Kidney (tissue), 14 donors: ENCODE data around the gene SDK1. TPM values are rescaled to one million over a fixed set of nuclear protein-coding genes. Genes with fewer than 3 reads are reported as not detected.

ENCODE experiments used
- DNase-seq, 5 donors: peaks; one replicate each; pipeline ENCODE4 v3.0.0-alpha.2; 2013 to 2020
- FAIRE-seq: peaks from 2 replicates; lab custom pipeline; 2012; peaks lifted over from hg19 to GRCh38; lab: Jason Lieb, UNC
- H3K27ac ChIP-seq, 2 donors: one replicate each; pipeline ENCODE4 v1.7.0; 2013; ENCODE audit warnings: low read depth in 2 of 2, low read length in 2 of 2, inconsistent platforms in 1 of 2
- H3K27me3 ChIP-seq: one replicate; pipeline ENCODE4 v1.7.1; 2013; ENCODE audit warnings: low read length, inconsistent platforms; ENCODE audit not compliant: control insufficient read depth, insufficient read depth
- H3K36me3 ChIP-seq, 3 donors: one replicate each; pipeline versions ENCODE4 v1.7.0 to v1.7.1; 2013; ENCODE audit warnings: low read length in 3 of 3, control low read depth in 1 of 3, inconsistent platforms in 1 of 3; ENCODE audit not compliant: insufficient read depth in 3 of 3, control insufficient read depth in 2 of 3
- H3K4me1 ChIP-seq, 3 donors: one replicate each; pipeline versions ENCODE4 v1.7.0 to v1.7.1; 2013; ENCODE audit warnings: low read length in 3 of 3, inconsistent platforms in 1 of 3, low read depth in 1 of 3; ENCODE audit not compliant: control insufficient read depth in 2 of 3, insufficient read depth in 2 of 3
- H3K4me3 ChIP-seq, 3 donors: one replicate each; pipeline versions ENCODE4 v1.7.0 to v1.8.1; 2013; ENCODE audit warnings: low read length in 3 of 3, control low read depth in 1 of 3, inconsistent platforms in 1 of 3
- H3K9ac ChIP-seq, 3 donors: one replicate each; pipeline versions ENCODE4 v1.7.0 to v1.7.1; 2013; ENCODE audit warnings: low read length in 3 of 3, control low read depth in 1 of 3, inconsistent platforms in 1 of 3
- H3K9me3 ChIP-seq, 3 donors: one replicate each; pipeline versions ENCODE4 v1.7.0 to v1.7.1; 2013; ENCODE audit warnings: low read length in 3 of 3, control low read depth in 1 of 3, inconsistent platforms in 1 of 3; ENCODE audit not compliant: control insufficient read depth in 2 of 3, insufficient read depth in 1 of 3
- intact Hi-C: fragments of 100-400 bp; cut with DNase I; formaldehyde crosslinking; loops from one replicate; pipeline ENCODE4 v1.11.1; 2022
- polyA plus RNA-seq: library from polyadenylated mRNA; stranded (reverse); fragments of 350-450 nt; fragmentation: Illumina TruSeq; extraction: RNeasy Lipid Tissue Mini Kit (QIAGEN cat#74804); gene quantifications from one replicate; pipeline ENCODE4 v1.2.3, GENCODE V29; 2014; ENCODE audit warnings: low read depth, low replicate concordance; ENCODE audit not compliant: insufficient read depth
- total RNA-seq: library from RNA; stranded (reverse); fragmentation: NEBNext Ultra II Directional; extraction: Animal tissue kit (Norgen Biotek cat#: 25700); gene quantifications from one replicate; pipeline ENCODE4 v1.2.1, GENCODE V29; 2021
- TF ChIP-seq, protein P1 (sequence below): IDR thresholded peaks from 3 replicates; pipeline ENCODE4 v1.5.1; 2012; ENCODE audit warnings: mild to moderate bottlenecking, moderate library complexity, borderline replicate concordance; ENCODE audit not compliant: insufficient read depth; ENCODE audit errors: extremely low read depth
- donor health status: control.
- donor health status: control.
- donor health status: control.
- donor health status: control.
- donor health status: control.
- donor health status: DM: yes; HTN: yes; CAD: no.
- donor health status: Normal renal cell carcinoma (clear cell type).

The SDK1 gene
- total and polyA plus RNA-seq, 2 donors from 2014 or later = 2.0 to 38.3 TPM

GRCh38 chr7:3959364-3959763 lies 658.3 kb downstream of the SDK1 start:
- intact Hi-C loops = no loop called here
- no peak overlapping the region for H3K9ac ChIP-seq
- no peak overlapping the region for H3K4me3 ChIP-seq
- H3K27ac ChIP-seq = no peak overlapping the region
- DNase-seq (no peak), FAIRE-seq (no peak)
- H3K4me1 ChIP-seq = peaks cover 0 to 10% (median 2%) of the 10 kb centered on the region in 3 donors
- TF ChIP-seq, protein P1, sequence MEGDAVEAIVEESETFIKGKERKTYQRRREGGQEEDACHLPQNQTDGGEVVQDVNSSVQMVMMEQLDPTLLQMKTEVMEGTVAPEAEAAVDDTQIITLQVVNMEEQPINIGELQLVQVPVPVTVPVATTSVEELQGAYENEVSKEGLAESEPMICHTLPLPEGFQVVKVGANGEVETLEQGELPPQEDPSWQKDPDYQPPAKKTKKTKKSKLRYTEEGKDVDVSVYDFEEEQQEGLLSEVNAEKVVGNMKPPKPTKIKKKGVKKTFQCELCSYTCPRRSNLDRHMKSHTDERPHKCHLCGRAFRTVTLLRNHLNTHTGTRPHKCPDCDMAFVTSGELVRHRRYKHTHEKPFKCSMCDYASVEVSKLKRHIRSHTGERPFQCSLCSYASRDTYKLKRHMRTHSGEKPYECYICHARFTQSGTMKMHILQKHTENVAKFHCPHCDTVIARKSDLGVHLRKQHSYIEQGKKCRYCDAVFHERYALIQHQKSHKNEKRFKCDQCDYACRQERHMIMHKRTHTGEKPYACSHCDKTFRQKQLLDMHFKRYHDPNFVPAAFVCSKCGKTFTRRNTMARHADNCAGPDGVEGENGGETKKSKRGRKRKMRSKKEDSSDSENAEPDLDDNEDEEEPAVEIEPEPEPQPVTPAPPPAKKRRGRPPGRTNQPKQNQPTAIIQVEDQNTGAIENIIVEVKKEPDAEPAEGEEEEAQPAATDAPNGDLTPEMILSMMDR = no peak
- no peaks in the 10 kb centered on the region for H3K27me3 ChIP-seq
- H3K9me3 ChIP-seq = peaks cover 0 to 2% (median 0%) of the 10 kb centered on the region in 3 donors
- peaks cover 0 to 3% (median 0%) of the 10 kb centered on the region in 3 donors for H3K36me3 ChIP-seq

DNA sequence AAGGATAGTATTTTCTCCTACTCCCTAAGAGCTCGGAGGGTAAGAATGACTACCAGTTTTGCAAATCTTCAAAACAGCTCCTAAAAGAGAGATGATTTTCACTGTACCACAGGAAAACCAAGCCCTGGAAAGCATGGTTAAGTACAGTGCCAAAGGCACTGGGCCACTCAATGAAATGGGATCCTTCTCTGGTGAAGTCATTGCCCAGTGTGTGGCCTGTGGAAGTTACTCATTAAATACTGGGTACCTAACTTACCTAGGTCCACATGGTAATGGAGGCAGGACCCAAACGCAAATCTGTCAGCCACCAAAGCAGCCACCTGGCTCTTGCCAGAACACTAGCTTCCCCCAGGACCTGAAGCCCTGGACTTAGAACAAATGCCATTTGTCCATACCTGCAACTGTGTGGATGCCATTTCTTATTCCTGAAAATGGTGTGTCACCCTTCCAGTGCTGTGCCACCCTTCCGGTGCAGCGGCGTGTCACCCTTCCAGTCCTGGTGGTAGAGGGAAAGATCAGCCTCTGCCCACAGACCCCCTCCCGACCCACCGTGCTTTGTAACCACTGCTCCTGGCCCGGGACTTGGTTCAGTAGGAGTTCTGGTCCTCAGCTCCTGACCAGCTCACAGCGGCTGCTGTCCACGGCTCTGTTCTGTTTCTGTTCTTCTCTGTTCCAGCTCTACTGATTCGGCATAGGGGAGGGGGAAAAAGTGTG lies 659.2 kb downstream of the SDK1 start:
- intact Hi-C loops = no loop called here
- Histone ChIP-seq H3K9ac (no peak overlapping the region), H3K4me1 (peaks cover 0 to 10% (median 2%) of the 10 kb centered on the region in 3 donors), H3K27ac (no peak overlapping the region), H3K36me3 (peaks cover 0 to 3% (median 0%) of the 10 kb centered on the region in 3 donors), H3K27me3 (no peaks in the 10 kb centered on the region), H3K9me3 (peaks cover 0 to 2% (median 0%) of the 10 kb centered on the region in 3 donors), H3K4me3 (no peak overlapping the region)
- TF ChIP-seq, protein P1 = no peak
- DNase-seq (no peak), FAIRE-seq (no peak)

GRCh38 chr7:3960942-3961341 lies 659.9 kb downstream of the SDK1 start:
- Histone ChIP-seq H3K4me3 (no peak overlapping the region), H3K4me1 (peaks cover 0 to 7% (median 2%) of the 10 kb centered on the region in 3 donors), H3K27me3 (no peaks in the 10 kb centered on the region), H3K36me3 (peaks cover 0 to 3% (median 0%) of the 10 kb centered on the region in 3 donors), H3K27ac (no peak overlapping the region), H3K9me3 (peaks cover 0 to 2% (median 0%) of the 10 kb centered on the region in 3 donors), H3K9ac (no peak overlapping the region)
- FAIRE-seq (no peak), DNase-seq (no peak)
- TF ChIP-seq, protein P1 = no peak
- intact Hi-C loops = no loop called here
